ENCODE data around the gene CCDC127. TPM values are rescaled to one million over a fixed set of nuclear protein-coding genes. Genes with fewer than 3 reads are reported as not detected.

CCDC127 gene
- total RNA-seq, 4 donors from 2014 or later: 1.2 to 4.9 (median 4.8) TPM

DNA sequence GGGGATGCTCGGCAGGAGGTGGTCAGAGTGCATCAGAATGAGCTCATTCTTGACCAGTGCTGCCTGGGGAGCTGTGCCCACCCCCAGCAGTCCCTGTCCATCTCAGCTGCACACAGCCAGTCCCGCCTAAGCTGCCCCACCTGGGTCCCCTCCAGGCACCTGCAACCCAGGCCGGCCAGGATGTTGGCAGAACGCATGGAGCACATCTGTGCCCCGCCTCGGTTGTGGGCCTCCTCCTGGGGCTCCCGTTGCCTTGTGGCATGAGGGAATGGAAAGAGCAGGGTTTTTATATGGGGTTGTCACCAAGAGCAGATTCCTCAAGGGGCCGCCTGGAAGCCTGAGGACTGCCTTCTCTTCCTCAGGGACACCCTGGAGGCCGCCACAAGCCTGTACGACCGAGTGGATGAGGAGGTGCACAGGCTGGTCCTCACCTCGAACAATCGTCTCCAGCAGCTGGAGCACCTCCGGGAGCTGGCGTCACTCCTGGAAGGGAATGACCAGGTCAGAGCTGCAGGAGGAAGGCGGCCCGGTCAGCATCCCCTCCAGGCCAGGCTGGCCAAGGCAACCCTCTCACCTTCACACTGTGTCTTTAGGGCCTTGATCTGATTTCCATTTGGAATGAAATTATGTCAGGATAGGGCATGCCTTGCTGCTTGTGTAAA, 61.4 kb downstream of the CCDC127 start:
- Histone ChIP-seq H3K27ac (no peak overlapping the region), H3K27me3 (no peaks in the 10 kb centered on the region), H3K36me3 (no peaks in the 10 kb centered on the region), H3K9me3 (no peaks in the 10 kb centered on the region), H3K4me1 (no peaks in the 10 kb centered on the region), H3K4me3 (no peak overlapping the region)
- intact Hi-C loops (cut with DNase I; ENCODE audit: low total_unique reads) (no loop called here), in situ Hi-C loops (cut with MboI; ENCODE audit: low pct_ligation_motif_present in 1 of 4, low pct_unique_long_range_greater_than_20kb in 1 of 4, low sequenced_read_pairs in 3 of 4) (no loop called here)
- 80 to 84% methylated on average over 1 to 17 of the region's 17 CpGs for WGBS, 2 donors (ENCODE audit: low coverage in 1 of 2)
- no peak for TF ChIP-seq EP300 (IDR thresholded peaks at IDR 0.05; ENCODE audit: low read depth)
- TF ChIP-seq POLR2AphosphoS5 (IDR thresholded peaks at IDR 0.05): no peak
- TF ChIP-seq CTCF (IDR thresholded peaks at IDR 0.05): no peak
- no peak for TF ChIP-seq POLR2A (IDR thresholded peaks at IDR 0.05)
- no peak for DNase-seq

DNA sequence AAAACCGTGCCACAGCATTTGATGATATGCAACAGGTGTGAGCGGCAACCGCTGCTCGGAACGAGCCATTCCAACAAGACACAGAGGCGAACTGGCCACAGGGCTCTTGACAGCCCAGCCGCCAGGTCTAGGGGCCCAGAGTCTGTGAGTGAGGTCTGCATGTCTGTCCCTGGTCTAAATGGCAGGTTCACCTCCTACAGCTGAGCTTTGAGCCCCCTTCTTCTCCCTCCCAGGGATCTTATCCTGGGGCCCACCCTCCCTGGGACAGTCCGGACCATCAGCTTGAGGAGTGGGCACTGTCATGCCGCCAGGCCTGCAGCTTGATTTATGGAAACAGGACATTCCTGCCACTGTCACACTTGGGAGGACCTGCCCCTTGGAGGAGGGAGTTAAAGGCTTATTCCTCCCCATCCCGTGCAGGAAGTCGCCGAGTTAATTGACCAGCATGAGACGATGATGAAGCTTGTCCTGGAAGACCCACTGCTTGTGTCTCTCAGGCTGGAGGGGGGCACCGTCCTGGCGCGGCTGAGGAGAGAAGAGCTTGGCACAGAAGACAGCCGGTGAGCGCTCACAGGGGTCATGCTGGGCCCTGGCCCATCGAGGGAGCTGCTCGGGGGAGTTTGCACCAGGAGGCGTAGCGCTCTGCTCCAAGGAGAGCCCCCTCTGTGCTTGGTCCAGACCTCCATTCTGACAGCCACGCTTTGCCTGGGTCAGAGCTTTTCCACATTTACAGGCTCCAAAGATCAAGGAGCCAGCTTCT, 62.1 kb downstream of the CCDC127 start:
- no peak overlapping the region for H3K27ac ChIP-seq
- no peak overlapping the region for H3K4me3 ChIP-seq
- in situ Hi-C loops (cut with MboI; ENCODE audit: low pct_ligation_motif_present in 1 of 4, low pct_unique_long_range_greater_than_20kb in 1 of 4, low sequenced_read_pairs in 3 of 4) (no loop called here), intact Hi-C loops (cut with DNase I; ENCODE audit: low total_unique reads) (no loop called here)
- TF ChIP-seq POLR2AphosphoS5 (IDR thresholded peaks at IDR 0.05): no peak
- no peak for TF ChIP-seq CTCF (IDR thresholded peaks at IDR 0.05)
- TF ChIP-seq POLR2A (IDR thresholded peaks at IDR 0.05): no peak
- no peak for TF ChIP-seq EP300 (IDR thresholded peaks at IDR 0.05; ENCODE audit: low read depth)
- H3K4me1 ChIP-seq: no peaks in the 10 kb centered on the region
- no peak for DNase-seq
- H3K27me3 ChIP-seq: no peaks in the 10 kb centered on the region
- 83 to 94% methylated on average over 8 to 23 of the region's 23 CpGs for WGBS, 2 donors (ENCODE audit: low coverage in 1 of 2)
- no peaks in the 10 kb centered on the region for H3K36me3 ChIP-seq
- no peaks in the 10 kb centered on the region for H3K9me3 ChIP-seq

- H3K36me3 ChIP-seq: no peaks in the 10 kb centered on the region
- no peak overlapping the region for H3K4me3 ChIP-seq
- no peaks in the 10 kb centered on the region for H3K4me1 ChIP-seq
- WGBS, 2 donors (ENCODE audit: low coverage in 1 of 2): 90 to 100% methylated on average over 1 to 18 of the region's 18 CpGs
- intact Hi-C loops (cut with DNase I; ENCODE audit: low total_unique reads) (no loop called here), in situ Hi-C loops (cut with MboI; ENCODE audit: low pct_ligation_motif_present in 1 of 4, low pct_unique_long_range_greater_than_20kb in 1 of 4, low sequenced_read_pairs in 3 of 4) (no loop called here)
- H3K9me3 ChIP-seq: no peaks in the 10 kb centered on the region
- DNase-seq: no peak
- H3K27ac ChIP-seq: no peak overlapping the region
- TF ChIP-seq POLR2A (IDR thresholded peaks at IDR 0.05) (no peak), EP300 (IDR thresholded peaks at IDR 0.05; ENCODE audit: low read depth) (no peak), POLR2AphosphoS5 (IDR thresholded peaks at IDR 0.05) (no peak), CTCF (IDR thresholded peaks at IDR 0.05) (no peak)
- H3K27me3 ChIP-seq: no peaks in the 10 kb centered on the region
These were observed 63.1 kb downstream of the CCDC127 start for GRCh38 chr5:154826-155225.

DNA sequence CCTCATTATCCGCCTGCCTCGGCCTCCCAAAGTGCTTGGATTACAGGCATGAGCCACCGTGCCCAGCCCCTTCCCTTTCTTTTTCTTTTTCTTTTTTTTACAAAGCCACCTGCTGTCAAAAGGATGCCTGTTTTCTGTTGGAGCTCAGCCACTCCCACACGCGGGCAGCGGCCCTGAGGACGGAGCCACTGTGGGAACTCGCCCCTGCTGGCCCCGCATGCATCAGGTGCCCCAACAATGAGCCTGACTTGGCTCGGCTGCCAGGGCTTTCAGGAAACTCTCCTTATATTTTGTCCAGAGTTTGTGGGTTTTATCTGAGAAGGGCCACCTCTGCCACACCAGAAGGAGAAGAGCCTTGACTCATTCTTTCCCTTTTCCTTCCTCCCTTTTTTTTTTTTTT, 63.7 kb downstream of the CCDC127 start:
- intact Hi-C loops (cut with DNase I; ENCODE audit: low total_unique reads): no loop called here
- H3K4me1 ChIP-seq: no peaks in the 10 kb centered on the region
- H3K27ac ChIP-seq: no peak overlapping the region
- in situ Hi-C loops (cut with MboI; ENCODE audit: low pct_ligation_motif_present in 1 of 4, low pct_unique_long_range_greater_than_20kb in 1 of 4, low sequenced_read_pairs in 3 of 4): no loop called here
- no peaks in the 10 kb centered on the region for H3K27me3 ChIP-seq
- no peak for DNase-seq
- 40 to 69% methylated on average over 5 to 10 of the region's 10 CpGs for WGBS, 2 donors (ENCODE audit: low coverage in 1 of 2)
- no peaks in the 10 kb centered on the region for H3K9me3 ChIP-seq
- H3K4me3 ChIP-seq: no peak overlapping the region
- TF ChIP-seq EP300 (IDR thresholded peaks at IDR 0.05; ENCODE audit: low read depth): no peak
- no peak for TF ChIP-seq POLR2A (IDR thresholded peaks at IDR 0.05)
- no peak for TF ChIP-seq CTCF (IDR thresholded peaks at IDR 0.05)
- no peak for TF ChIP-seq POLR2AphosphoS5 (IDR thresholded peaks at IDR 0.05)
- H3K36me3 ChIP-seq: no peaks in the 10 kb centered on the region
